GM19463 (cell line): Measurements from ENCODE around the gene RPS27L.
"Not testable (repeated sequence)": the region's sequence is repeated elsewhere in the genome, so short reads cannot be mapped to it uniquely, and the experiment has no call there.

Experiments used
- ATAC-seq: cut with Tn5 transposase; IDR thresholded peaks from one replicate; pipeline ENCODE4 v1.9.1; 2021; ENCODE audit warnings: mild to moderate bottlenecking, moderate library complexity; ENCODE audit not compliant: unreplicated experiment

The RPS27L gene

DNA sequence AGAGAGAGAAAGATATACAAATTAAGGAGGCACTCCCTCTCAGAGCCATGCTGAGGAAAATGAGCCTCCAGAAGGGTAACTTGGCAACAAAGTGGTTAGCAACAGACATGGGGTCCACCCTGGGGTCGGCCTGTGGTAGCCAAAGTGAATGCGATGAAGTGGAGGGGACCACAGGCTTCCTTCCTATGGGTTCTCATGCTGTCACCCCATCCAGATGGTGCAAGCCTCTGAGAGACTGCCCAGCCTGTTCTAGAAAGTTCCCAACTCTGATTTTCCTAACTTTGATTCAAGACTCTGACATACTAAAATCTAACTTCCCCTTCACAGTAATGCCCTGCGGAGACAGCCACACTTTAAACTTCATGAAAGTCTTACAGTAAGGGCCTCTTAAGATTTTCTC, 53.9 kb downstream of the RPS27L start:
- ATAC-seq: no peak

DNA sequence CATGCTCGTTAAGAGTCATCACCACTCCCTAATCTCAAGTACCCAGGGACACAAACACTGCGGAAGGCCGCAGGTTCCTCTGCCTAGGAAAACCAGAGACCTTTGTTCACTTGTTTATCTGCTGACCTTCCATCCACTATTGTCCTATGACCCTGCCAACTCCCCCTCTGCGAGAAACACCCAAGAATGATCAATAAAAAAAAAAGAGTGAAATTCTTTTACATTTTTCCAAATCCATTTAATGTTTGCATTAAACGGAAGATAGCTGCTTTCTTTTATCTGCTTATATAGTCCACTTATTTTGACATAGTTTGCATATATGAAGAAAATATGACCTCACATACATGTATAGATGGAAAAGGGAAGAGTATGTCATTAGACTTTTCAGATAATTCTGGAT, 57.7 kb downstream of the RPS27L start:
- not testable (repeated sequence) for ATAC-seq

DNA sequence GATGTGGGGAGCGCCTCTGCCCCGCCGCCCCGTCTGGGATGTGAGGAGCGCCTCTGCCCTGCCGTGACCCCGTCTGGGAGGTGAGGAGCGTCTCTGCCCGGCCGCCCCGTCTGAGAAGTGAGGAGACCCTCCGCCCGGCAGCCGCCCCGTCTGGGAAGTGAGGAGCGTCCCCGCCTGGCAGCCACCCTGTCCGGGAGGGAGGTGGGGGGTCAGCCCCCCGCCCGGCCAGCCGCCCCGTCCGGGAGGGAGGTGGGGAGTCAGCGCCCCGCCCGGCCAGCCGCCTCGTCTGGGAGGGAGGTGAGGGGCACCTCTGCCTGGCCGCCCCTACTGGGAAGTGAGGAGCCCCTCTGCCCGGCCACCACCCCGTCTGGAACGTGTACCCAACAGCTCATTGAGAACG, 58.4 kb downstream of the RPS27L start:
- not testable (repeated sequence) for ATAC-seq
